HepG2 (cell line): ENCODE results near the gene PRXL2B. TPM values are rescaled to one million over a fixed set of nuclear protein-coding genes. Genes with fewer than 3 reads are reported as not detected.

Experiments
- KAT8 ChIP-seq: IDR thresholded peaks from 2 replicates; pipeline ENCODE4 v1.6.1; 2016; ENCODE audit warnings: missing genetic modification reagents, missing compliant biosample characterization
- KDM2A ChIP-seq: sonication (generic); formaldehyde crosslinking; IDR thresholded peaks from 2 replicates; pipeline ENCODE4 v1.4.0; 2020; ENCODE audit warnings: low read depth, missing genetic modification reagents, borderline replicate concordance
- PHF5A ChIP-seq: IDR thresholded peaks from one replicate; pipeline ENCODE4 v1.6.1; 2018; ENCODE audit warnings: low read depth, missing genetic modification reagents; ENCODE audit not compliant: unreplicated experiment
- SOX13 ChIP-seq, 3 experiments: fragments of 450-650 bp in 1 of 3; sonication (generic) in 1 of 3; formaldehyde crosslinking in 1 of 3; IDR thresholded peaks in 2 of 3; conservative IDR thresholded peaks in 1 of 3; 2 replicates each; pipeline versions ENCODE4 v1.5.0 to v1.6.1; 2016 to 2020; ENCODE audit warnings: antibody characterized with exemption in 1 of 3, mild to moderate bottlenecking in 1 of 3, missing compliant biosample characterization in 1 of 3, missing genetic modification reagents in 1 of 3, moderate library complexity in 1 of 3
- ZNF878 ChIP-seq: sonication (generic); formaldehyde crosslinking; IDR thresholded peaks from 2 replicates; pipeline ENCODE4 v1.8.1; 2023; ENCODE audit warnings: mild to moderate bottlenecking, missing genetic modification reagents, moderate library complexity
- ZSCAN25 ChIP-seq: sonication (generic); formaldehyde crosslinking; IDR thresholded peaks from 2 replicates; pipeline ENCODE4 v1.8.0; 2022; ENCODE audit warnings: mild to moderate bottlenecking, missing genetic modification reagents
- polyA plus RNA-seq, 8 experiments: library from polyadenylated mRNA; depleted of rRNA in 3 of 8; stranded (reverse) in 7 of 8; unstranded in 1 of 8; fragments of >200 nt; fragmentation: Illumina TruSeq in 4 of 8; extraction: Trizol in 4 of 8; gene quantifications; 2 replicates each; pipeline versions ENCODE4 v1.2.1 to v1.2.3, GENCODE V29; 2011 to 2016; ENCODE audit warnings: low read depth in 4 of 8, missing spikeins in 1 of 8, mixed read lengths in 1 of 8; ENCODE audit not compliant: insufficient read depth in 1 of 8
- total RNA-seq, 5 experiments: library from RNA; depleted of rRNA; stranded (reverse); fragments of >200 nt; fragmentation: Illumina TruSeq; extraction: Trizol; gene quantifications; 2 replicates each; pipeline ENCODE4 v1.2.3, GENCODE V29; 2016; ENCODE audit warnings: low read depth in 1 of 5
- TF ChIP-seq, protein P1 (sequence below): sonication (generic); formaldehyde crosslinking; IDR thresholded peaks from 2 replicates; pipeline ENCODE4 v1.4.0; 2020; ENCODE audit warnings: missing genetic modification reagents
- TF ChIP-seq, protein P2 (sequence below): sonication (generic); formaldehyde crosslinking; conservative IDR thresholded peaks from 2 replicates; pipeline ENCODE4 v1.4.0; 2020; ENCODE audit warnings: missing genetic modification reagents
- TF ChIP-seq, protein P3 (sequence below), 2 experiments: sonication (generic) in 1 of 2; formaldehyde crosslinking in 1 of 2; IDR thresholded peaks; 2 replicates each; pipeline versions ENCODE4 v1.4.0 to v1.6.1; 2016 to 2020; ENCODE audit warnings: borderline replicate concordance in 1 of 2, low read depth in 1 of 2, mild to moderate bottlenecking in 1 of 2, missing genetic modification reagents in 1 of 2
- TF ChIP-seq, protein P4 (sequence below): sonication (generic); formaldehyde crosslinking; conservative IDR thresholded peaks from 2 replicates; pipeline ENCODE4 v1.4.0; 2020; ENCODE audit warnings: mild to moderate bottlenecking, missing genetic modification reagents, moderate library complexity
- TF ChIP-seq, protein P5 (sequence below): sonication (generic); formaldehyde crosslinking; IDR thresholded peaks from 2 replicates; pipeline ENCODE4 v1.9.0; 2021; ENCODE audit warnings: missing genetic modification reagents, borderline replicate concordance

The PRXL2B gene
- total and polyA plus RNA-seq, 2 of the 13 experiments (the other 11 are each of a cell fraction or from before 2014, with no cell fraction given): 16.8 to 22.1 TPM

DNA sequence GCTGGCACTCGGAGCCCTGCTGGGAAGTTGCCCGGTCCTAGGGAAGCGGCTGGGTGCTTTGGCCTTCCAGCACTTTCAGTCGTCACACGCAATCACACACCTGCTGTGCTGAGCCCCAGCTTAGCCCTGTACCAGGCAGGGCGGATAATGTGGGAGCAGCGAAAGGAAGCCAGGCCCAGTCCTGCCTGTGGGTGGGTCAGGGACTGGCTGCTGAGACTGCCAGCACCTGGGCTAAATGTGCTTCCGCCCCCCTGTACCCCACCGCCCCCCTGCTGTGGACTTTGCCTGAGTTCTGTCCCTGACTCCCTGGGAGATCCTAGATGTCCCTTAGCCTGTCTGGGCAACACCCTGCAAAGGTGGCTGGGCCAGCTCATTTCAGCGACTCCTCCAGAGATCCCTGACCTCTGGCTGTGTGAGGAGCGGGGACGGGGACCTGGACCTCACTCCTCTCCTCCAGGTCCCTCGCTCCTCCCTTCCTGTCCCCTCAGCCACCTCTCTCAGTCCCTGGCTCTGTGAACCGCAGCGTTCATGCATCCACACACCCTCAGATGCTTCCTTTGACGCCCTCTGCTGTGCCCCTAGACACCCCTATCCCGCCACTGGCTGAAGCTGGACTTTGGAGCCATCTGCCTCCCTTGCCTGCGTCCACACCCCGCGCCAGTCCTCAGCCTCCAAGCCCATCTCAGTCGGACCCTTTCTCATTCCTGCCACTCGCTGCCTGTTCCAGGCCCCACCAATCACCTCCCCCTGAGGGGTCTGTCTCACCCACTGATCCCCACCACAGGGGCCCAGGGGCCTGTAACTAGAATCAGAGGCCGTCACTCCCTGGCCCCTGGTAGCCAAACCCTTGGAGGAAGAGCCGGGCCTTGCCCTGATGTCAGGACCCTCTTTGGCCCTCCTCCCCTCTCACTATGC, 44.8 kb downstream of the PRXL2B start (continued):
- TF ChIP-seq, protein P1, sequence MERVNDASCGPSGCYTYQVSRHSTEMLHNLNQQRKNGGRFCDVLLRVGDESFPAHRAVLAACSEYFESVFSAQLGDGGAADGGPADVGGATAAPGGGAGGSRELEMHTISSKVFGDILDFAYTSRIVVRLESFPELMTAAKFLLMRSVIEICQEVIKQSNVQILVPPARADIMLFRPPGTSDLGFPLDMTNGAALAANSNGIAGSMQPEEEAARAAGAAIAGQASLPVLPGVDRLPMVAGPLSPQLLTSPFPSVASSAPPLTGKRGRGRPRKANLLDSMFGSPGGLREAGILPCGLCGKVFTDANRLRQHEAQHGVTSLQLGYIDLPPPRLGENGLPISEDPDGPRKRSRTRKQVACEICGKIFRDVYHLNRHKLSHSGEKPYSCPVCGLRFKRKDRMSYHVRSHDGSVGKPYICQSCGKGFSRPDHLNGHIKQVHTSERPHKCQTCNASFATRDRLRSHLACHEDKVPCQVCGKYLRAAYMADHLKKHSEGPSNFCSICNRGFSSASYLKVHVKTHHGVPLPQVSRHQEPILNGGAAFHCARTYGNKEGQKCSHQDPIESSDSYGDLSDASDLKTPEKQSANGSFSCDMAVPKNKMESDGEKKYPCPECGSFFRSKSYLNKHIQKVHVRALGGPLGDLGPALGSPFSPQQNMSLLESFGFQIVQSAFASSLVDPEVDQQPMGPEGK (CRISPR knock-in tag): 0 out of 2 replicates have a peak, but pooled peaks have one; percentile 14
- TF ChIP-seq, protein P2, sequence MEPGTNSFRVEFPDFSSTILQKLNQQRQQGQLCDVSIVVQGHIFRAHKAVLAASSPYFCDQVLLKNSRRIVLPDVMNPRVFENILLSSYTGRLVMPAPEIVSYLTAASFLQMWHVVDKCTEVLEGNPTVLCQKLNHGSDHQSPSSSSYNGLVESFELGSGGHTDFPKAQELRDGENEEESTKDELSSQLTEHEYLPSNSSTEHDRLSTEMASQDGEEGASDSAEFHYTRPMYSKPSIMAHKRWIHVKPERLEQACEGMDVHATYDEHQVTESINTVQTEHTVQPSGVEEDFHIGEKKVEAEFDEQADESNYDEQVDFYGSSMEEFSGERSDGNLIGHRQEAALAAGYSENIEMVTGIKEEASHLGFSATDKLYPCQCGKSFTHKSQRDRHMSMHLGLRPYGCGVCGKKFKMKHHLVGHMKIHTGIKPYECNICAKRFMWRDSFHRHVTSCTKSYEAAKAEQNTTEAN (CRISPR knock-in tag): no peak
- TF ChIP-seq, protein P3, sequence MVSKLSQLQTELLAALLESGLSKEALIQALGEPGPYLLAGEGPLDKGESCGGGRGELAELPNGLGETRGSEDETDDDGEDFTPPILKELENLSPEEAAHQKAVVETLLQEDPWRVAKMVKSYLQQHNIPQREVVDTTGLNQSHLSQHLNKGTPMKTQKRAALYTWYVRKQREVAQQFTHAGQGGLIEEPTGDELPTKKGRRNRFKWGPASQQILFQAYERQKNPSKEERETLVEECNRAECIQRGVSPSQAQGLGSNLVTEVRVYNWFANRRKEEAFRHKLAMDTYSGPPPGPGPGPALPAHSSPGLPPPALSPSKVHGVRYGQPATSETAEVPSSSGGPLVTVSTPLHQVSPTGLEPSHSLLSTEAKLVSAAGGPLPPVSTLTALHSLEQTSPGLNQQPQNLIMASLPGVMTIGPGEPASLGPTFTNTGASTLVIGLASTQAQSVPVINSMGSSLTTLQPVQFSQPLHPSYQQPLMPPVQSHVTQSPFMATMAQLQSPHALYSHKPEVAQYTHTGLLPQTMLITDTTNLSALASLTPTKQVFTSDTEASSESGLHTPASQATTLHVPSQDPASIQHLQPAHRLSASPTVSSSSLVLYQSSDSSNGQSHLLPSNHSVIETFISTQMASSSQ (IDR thresholded peaks at IDR 0.05; ENCODE audit: low read depth): no peak
- TF ChIP-seq, protein P3 (CRISPR knock-in tag; IDR thresholded peaks at IDR 0.05; ENCODE audit: borderline replicate concordance): no peak
- TF ChIP-seq SOX13 (IDR thresholded peaks at IDR 0.05): no peak
- TF ChIP-seq SOX13 (CRISPR knock-in tag; conservative IDR thresholded peaks at IDR 0.05 in 1 of 2, IDR thresholded peaks at IDR 0.05 in 1 of 2): no peak
- 0 out of 2 replicates have a peak, but pooled peaks have one; percentile 43 for TF ChIP-seq KDM2A
- TF ChIP-seq KAT8 (CRISPR knock-in tag): peak; percentile 29; the same call in 1 of the 2 replicates
- TF ChIP-seq, protein P4, sequence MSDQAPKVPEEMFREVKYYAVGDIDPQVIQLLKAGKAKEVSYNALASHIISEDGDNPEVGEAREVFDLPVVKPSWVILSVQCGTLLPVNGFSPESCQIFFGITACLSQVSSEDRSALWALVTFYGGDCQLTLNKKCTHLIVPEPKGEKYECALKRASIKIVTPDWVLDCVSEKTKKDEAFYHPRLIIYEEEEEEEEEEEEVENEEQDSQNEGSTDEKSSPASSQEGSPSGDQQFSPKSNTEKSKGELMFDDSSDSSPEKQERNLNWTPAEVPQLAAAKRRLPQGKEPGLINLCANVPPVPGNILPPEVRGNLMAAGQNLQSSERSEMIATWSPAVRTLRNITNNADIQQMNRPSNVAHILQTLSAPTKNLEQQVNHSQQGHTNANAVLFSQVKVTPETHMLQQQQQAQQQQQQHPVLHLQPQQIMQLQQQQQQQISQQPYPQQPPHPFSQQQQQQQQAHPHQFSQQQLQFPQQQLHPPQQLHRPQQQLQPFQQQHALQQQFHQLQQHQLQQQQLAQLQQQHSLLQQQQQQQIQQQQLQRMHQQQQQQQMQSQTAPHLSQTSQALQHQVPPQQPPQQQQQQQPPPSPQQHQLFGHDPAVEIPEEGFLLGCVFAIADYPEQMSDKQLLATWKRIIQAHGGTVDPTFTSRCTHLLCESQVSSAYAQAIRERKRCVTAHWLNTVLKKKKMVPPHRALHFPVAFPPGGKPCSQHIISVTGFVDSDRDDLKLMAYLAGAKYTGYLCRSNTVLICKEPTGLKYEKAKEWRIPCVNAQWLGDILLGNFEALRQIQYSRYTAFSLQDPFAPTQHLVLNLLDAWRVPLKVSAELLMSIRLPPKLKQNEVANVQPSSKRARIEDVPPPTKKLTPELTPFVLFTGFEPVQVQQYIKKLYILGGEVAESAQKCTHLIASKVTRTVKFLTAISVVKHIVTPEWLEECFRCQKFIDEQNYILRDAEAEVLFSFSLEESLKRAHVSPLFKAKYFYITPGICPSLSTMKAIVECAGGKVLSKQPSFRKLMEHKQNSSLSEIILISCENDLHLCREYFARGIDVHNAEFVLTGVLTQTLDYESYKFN (CRISPR knock-in tag): 0 out of 2 replicates have a peak, but pooled peaks have one; percentile 22
- TF ChIP-seq ZNF878: no peak
- TF ChIP-seq PHF5A (CRISPR knock-in tag): no peak
- TF ChIP-seq ZSCAN25 (CRISPR knock-in tag): peak; percentile 76; the same call in 1 of the 2 replicates
- TF ChIP-seq, protein P5, sequence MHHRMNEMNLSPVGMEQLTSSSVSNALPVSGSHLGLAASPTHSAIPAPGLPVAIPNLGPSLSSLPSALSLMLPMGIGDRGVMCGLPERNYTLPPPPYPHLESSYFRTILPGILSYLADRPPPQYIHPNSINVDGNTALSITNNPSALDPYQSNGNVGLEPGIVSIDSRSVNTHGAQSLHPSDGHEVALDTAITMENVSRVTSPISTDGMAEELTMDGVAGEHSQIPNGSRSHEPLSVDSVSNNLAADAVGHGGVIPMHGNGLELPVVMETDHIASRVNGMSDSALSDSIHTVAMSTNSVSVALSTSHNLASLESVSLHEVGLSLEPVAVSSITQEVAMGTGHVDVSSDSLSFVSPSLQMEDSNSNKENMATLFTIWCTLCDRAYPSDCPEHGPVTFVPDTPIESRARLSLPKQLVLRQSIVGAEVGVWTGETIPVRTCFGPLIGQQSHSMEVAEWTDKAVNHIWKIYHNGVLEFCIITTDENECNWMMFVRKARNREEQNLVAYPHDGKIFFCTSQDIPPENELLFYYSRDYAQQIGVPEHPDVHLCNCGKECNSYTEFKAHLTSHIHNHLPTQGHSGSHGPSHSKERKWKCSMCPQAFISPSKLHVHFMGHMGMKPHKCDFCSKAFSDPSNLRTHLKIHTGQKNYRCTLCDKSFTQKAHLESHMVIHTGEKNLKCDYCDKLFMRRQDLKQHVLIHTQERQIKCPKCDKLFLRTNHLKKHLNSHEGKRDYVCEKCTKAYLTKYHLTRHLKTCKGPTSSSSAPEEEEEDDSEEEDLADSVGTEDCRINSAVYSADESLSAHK (CRISPR knock-in tag): no peak
